RWPE2 (cell line): ENCODE results near the gene HPD.

ENCODE experiments used
- ATAC-seq: fragments of 200-7000 bp; cut with Tn5 transposase; 3 replicates; pipeline ENCODE4 v1.9.1; 2021; ENCODE audit warnings: low read depth
- DNase-seq: peaks from one replicate; pipeline ENCODE4 v3.0.0-alpha.2; 2020; ENCODE audit warnings: low spot score
- H3K27ac ChIP-seq: fragments of 450-650 bp; 2 replicates; pipeline ENCODE4 v1.5.1; 2017; ENCODE audit warnings: mild to moderate bottlenecking; ENCODE audit not compliant: poor library complexity, severe bottlenecking
- H3K27me3 ChIP-seq: fragments of 250-450 bp; sonication (Bioruptor Pico); 2 replicates; pipeline ENCODE4 v1.5.1; 2021; ENCODE audit warnings: mild to moderate bottlenecking, moderate library complexity; ENCODE audit not compliant: insufficient read depth, poor library complexity, severe bottlenecking
- H3K36me3 ChIP-seq: fragments of 250-450 bp; sonication (Bioruptor Pico); 2 replicates; pipeline ENCODE4 v1.5.1; 2020; ENCODE audit warnings: low read depth, mild to moderate bottlenecking, moderate library complexity
- H3K4me1 ChIP-seq: fragments of 250-450 bp; sonication (Bioruptor Pico); 2 replicates; pipeline ENCODE4 v1.5.1; 2021; ENCODE audit warnings: mild to moderate bottlenecking, moderate library complexity; ENCODE audit not compliant: insufficient read depth, poor library complexity, severe bottlenecking
- H3K4me3 ChIP-seq: fragments of 250-450 bp; sonication (Bioruptor Pico); 2 replicates; pipeline ENCODE4 v1.5.1; 2021; ENCODE audit warnings: mild to moderate bottlenecking, moderate library complexity; ENCODE audit not compliant: severe bottlenecking
- H3K9me3 ChIP-seq: fragments of 250-450 bp; sonication (Bioruptor Pico); 2 replicates; pipeline ENCODE4 v1.5.1; 2021; ENCODE audit warnings: mild to moderate bottlenecking, moderate library complexity; ENCODE audit not compliant: severe bottlenecking
- CTCF ChIP-seq: fragments of 450-650 bp; IDR thresholded peaks from one replicate; pipeline ENCODE4 v1.5.1; 2017; ENCODE audit warnings: mild to moderate bottlenecking, moderate library complexity; ENCODE audit not compliant: poor library complexity, severe bottlenecking

Gene HPD

GRCh38 chr12:121812921-121813896, 45.5 kb downstream of the HPD start:
- peak overlapping the region; percentile 33 for H3K4me3 ChIP-seq
- ATAC-seq: no peak
- no peaks in the 10 kb centered on the region for H3K9me3 ChIP-seq
- peaks cover 9% of the 10 kb centered on the region for H3K4me1 ChIP-seq
- no peak for TF ChIP-seq CTCF
- H3K36me3 ChIP-seq: peaks cover 71% of the 10 kb centered on the region
- no peaks in the 10 kb centered on the region for H3K27me3 ChIP-seq
- peak overlapping the region; percentile 15 for H3K27ac ChIP-seq
- peak; percentile 59 for DNase-seq

GRCh38 chr12:121812320-121812871, 46.3 kb downstream of the HPD start:
- DNase-seq: peak; percentile 79
- Histone ChIP-seq H3K4me1 (peaks cover 9% of the 10 kb centered on the region), H3K36me3 (peaks cover 68% of the 10 kb centered on the region), H3K4me3 (peak overlapping the region; percentile 33), H3K9me3 (no peaks in the 10 kb centered on the region), H3K27ac (peak overlapping the region; percentile 15), H3K27me3 (no peaks in the 10 kb centered on the region)
- TF ChIP-seq CTCF: peak; percentile 89
- peak; percentile 83 for ATAC-seq

DNA sequence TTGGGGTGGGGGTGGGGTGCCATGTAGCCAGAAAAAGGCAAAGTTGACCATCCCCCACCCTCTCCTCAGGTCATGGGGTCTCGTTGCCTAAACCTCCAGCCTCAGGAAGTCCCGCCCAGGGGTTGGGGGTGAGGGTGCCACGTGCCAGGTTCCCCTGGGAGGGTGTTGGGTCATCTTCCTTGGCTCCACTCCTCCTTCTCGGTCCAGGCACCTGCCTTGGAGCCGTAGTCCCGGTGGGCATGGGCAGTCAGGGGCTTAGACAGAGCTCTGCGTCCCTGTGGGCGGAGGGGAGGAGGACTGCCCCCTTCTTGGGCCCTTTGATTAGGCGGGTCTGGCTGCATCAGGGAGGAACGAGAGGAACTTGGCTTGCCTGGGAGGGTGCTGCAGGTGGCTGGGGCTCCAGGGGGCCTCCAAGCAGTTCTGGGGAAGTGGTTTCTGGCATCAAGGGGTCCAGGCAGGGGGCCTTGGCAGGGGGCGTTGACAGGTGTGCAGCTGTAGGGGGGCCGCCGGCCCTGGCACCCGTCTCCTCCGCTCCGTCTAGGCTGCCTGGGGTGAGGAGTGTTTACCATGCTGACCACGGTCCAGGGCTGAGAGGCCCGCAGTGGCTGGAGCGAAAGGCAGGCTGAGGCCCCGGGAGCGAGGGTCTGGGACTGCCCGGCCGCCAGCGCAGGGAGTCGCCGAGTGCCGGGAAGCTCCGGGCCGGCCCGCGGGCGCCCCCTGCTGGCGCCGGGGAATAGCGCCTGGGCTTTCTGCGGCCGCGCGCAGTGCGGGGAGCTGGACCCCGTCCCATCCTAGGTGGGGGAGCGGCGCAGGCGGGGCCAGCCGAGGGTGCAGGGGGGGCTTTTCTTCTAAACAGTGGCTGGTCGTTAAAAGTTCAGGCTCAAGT, 47.0 kb downstream of the HPD start:
- TF ChIP-seq CTCF: peak; percentile 99
- Histone ChIP-seq H3K9me3 (no peaks in the 10 kb centered on the region), H3K27me3 (no peaks in the 10 kb centered on the region), H3K27ac (peak overlapping the region; percentile 15), H3K4me3 (peak overlapping the region; percentile 33), H3K36me3 (peaks cover 65% of the 10 kb centered on the region), H3K4me1 (peaks cover 9% of the 10 kb centered on the region)
- DNase-seq (peak; percentile 58), ATAC-seq (peak; percentile 78)

DNA sequence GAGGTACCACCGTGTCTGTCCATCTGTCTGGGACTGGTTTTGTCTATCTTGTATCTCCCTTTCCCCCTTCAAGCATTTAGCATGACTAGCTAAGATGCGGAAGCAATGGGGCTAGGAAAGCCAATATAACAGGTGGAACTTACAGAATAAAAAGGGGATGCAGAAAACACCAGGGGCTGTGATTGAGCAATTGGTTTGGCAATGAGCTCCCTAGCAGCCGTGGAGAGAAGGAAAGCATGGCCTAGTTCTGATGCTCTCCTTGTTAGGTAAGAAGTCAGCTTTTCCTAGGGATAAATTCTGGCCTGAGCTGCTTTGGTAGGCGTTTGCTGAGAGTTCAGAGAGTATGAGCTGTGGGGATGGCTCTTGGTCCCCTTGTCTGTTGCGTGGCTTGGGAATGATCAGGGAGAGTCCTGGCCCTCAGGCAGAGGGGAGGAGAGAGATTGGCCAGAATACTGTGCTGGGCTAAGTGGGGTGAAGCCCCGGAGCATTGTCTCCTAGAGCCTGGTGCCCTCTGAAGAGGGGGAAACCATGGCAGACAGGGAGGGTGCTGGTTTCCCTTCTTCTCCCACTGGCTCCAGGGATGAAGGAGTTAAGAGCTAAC, 47.7 kb downstream of the HPD start:
- Histone ChIP-seq H3K36me3 (peaks cover 67% of the 10 kb centered on the region), H3K4me1 (peaks cover 9% of the 10 kb centered on the region), H3K27ac (peak overlapping the region; percentile 15), H3K4me3 (no peak overlapping the region), H3K27me3 (no peaks in the 10 kb centered on the region), H3K9me3 (no peaks in the 10 kb centered on the region)
- ATAC-seq: no peak
- no peak for TF ChIP-seq CTCF
- no peak for DNase-seq
